Measurements from ENCODE around the gene CERK.

GRCh38 chr22:46749682-46750529 lies 11.9 kb upstream of the CERK start:
- TF ChIP-seq CTCF (conservative IDR thresholded peaks at IDR 0.05) (no peak), EZH2 (IDR thresholded peaks at IDR 0.05; ENCODE audit: low read depth) (no peak)

Data from PC-9 (cell line).